Measurements from ENCODE around the gene KRTAP29-1.

The KRTAP29-1 gene

GRCh38 chr17:41327411-41328120 is 24.9 kb upstream of the KRTAP29-1 start:
- DNase-seq = no peak

GRCh38 chr17:41326173-41327145 is 23.8 kb upstream of the KRTAP29-1 start:
- no peak for DNase-seq

- no peak for DNase-seq
These were observed 23.0 kb upstream of the KRTAP29-1 start for GRCh38 chr17:41325611-41326010.

- DNase-seq = no peak
These were observed 22.5 kb upstream of the KRTAP29-1 start for GRCh38 chr17:41325126-41325525.

- no peak for DNase-seq
These were observed 21.8 kb upstream of the KRTAP29-1 start for GRCh38 chr17:41324180-41325075.

- no peak for DNase-seq
These were observed 20.5 kb upstream of the KRTAP29-1 start for GRCh38 chr17:41322903-41323895.

- DNase-seq = peak; percentile 57
These were observed 19.6 kb upstream of the KRTAP29-1 start for GRCh38 chr17:41322094-41322902.

GRCh38 chr17:41318231-41318630 is 15.6 kb upstream of the KRTAP29-1 start:
- DNase-seq = no peak

GRCh38 chr17:41315814-41316445 is 13.3 kb upstream of the KRTAP29-1 start:
- DNase-seq = no peak

- no peak for DNase-seq
These were observed 12.6 kb upstream of the KRTAP29-1 start, which contains the start of gene KRTAP17-1 for GRCh38 chr17:41315204-41315794. Gene KRTAP17-1, minus strand, starts transcription at chr17:41315710. Its CDS starts 60 bp downstream, at chr17:41315650.

GRCh38 chr17:41311111-41311510 is 8.5 kb upstream of the KRTAP29-1 start:
- DNase-seq = no peak

- DNase-seq = no peak
These were observed 6.3 kb upstream of the KRTAP29-1 start, which contains the start of gene KRTAP16-1 for GRCh38 chr17:41308918-41309359. Gene KRTAP16-1, minus strand, starts transcription at chr17:41309309. Its CDS starts 56 bp downstream, at chr17:41309253.

GRCh38 chr17:41308251-41308917 is 5.7 kb upstream of the KRTAP29-1 start:
- peak; percentile 82 for DNase-seq

- no peak for DNase-seq
These were observed 5.0 kb upstream of the KRTAP29-1 start for GRCh38 chr17:41307647-41308046.

- DNase-seq = no peak
These were observed 1.4 kb upstream of the KRTAP29-1 start for GRCh38 chr17:41304091-41304490.

- DNase-seq = no peak
These were observed 330 bp upstream of the KRTAP29-1 start for GRCh38 chr17:41302981-41303380.

GRCh38 chr17:41301204-41301790 is 1.4 kb downstream of the KRTAP29-1 start:
- DNase-seq = no peak

- no peak for DNase-seq
These were observed 4.1 kb downstream of the KRTAP29-1 start for GRCh38 chr17:41298458-41299135.

Data from NCI-H2029 treated with DMSO at 0.1 percent for 48 hours (cell line).